ENCODE results near the gene POU6F2.

The POU6F2 gene

DNA sequence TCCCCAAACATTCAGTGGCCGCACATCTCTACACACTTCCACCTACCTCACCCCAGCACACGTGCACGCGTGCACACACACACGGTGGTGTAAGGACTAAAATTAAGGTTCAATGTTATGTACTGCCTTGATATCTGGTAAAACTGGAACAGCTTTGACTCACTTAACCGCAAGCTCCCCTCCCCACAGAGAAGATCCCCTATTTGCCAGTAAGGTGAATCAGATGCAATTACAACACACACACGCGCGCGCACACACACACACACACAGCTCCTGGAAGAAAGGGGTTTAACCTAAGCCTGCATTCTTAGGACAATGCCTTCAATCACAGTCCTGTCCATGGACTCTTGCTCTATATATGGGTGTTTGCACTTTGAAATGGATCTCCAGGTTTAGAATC lies 43.2 kb upstream of the POU6F2 start (continued):
- TF ChIP-seq, protein P1, sequence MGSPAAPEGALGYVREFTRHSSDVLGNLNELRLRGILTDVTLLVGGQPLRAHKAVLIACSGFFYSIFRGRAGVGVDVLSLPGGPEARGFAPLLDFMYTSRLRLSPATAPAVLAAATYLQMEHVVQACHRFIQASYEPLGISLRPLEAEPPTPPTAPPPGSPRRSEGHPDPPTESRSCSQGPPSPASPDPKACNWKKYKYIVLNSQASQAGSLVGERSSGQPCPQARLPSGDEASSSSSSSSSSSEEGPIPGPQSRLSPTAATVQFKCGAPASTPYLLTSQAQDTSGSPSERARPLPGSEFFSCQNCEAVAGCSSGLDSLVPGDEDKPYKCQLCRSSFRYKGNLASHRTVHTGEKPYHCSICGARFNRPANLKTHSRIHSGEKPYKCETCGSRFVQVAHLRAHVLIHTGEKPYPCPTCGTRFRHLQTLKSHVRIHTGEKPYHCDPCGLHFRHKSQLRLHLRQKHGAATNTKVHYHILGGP (tag by site-specific recombination; IDR thresholded peaks at IDR 0.05): no peak
- TF ChIP-seq ZNF830 (tag by site-specific recombination; IDR thresholded peaks at IDR 0.05; ENCODE audit: low read depth): no peak
- no peak for TF ChIP-seq ZNF624 (tag by site-specific recombination; IDR thresholded peaks at IDR 0.05)
- TF ChIP-seq ZNF423 (tag by site-specific recombination; IDR thresholded peaks at IDR 0.05): no peak
- TF ChIP-seq ZNF660 (tag by site-specific recombination; IDR thresholded peaks at IDR 0.05): no peak
- TF ChIP-seq WT1 (tag by site-specific recombination; IDR thresholded peaks at IDR 0.05): no peak
- TF ChIP-seq ZIC2 (tag by site-specific recombination; IDR thresholded peaks at IDR 0.05): no peak
- TF ChIP-seq, protein P2, sequence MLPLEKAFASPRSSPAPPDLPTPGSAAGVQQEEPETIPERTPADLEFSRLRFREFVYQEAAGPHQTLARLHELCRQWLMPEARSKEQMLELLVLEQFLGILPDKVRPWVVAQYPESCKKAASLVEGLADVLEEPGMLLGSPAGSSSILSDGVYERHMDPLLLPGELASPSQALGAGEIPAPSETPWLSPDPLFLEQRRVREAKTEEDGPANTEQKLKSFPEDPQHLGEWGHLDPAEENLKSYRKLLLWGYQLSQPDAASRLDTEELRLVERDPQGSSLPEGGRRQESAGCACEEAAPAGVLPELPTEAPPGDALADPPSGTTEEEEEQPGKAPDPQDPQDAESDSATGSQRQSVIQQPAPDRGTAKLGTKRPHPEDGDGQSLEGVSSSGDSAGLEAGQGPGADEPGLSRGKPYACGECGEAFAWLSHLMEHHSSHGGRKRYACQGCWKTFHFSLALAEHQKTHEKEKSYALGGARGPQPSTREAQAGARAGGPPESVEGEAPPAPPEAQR (tag by site-specific recombination; IDR thresholded peaks at IDR 0.05): no peak

DNA sequence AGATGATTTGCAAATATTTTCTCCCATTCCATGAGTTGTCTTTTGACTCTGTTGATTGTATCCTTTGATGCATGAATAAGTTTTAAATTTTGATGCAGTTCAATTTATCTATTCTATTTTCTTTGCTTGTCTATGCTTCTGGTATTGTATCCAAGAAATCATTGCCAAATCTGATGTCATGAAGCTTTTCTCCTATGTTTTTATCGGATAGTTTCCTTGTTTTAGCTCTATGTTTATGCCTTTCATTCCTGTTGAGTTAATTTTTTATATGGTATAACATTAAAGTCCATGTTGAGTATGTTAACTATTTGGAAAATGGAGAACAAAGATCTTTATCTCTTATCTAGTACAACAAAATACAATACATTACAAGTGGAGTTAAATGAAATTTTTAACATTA lies 41.1 kb upstream of the POU6F2 start:
- Histone ChIP-seq H3K36me3 (ENCODE audit: control insufficient read depth in 2 of 2, insufficient read depth in 1 of 2, low read length in 2 of 2) (no peaks in the 10 kb centered on the region), H3K9me3 (ENCODE audit: control insufficient read depth, insufficient read depth, low read depth, low read length) (no peaks in the 10 kb centered on the region), H3K4me3 (ENCODE audit: low read depth, low read length) (no peak overlapping the region), H3K4me1 (ENCODE audit: control insufficient read depth, insufficient read depth, low read length) (no peaks in the 10 kb centered on the region), H3K27ac (ENCODE audit: extremely low read depth, low read depth, low read length) (no peak overlapping the region)
- ChIA-PET POLR2A (no interaction called here), CTCF (interaction anchor here (0.5 to 1.4 kb wide), 2 partner anchors 27 to 789 kb away, joined by 3 to 5 read pairs; partner anchors contain the start of gene VPS41)
- TF ChIP-seq, protein P3, sequence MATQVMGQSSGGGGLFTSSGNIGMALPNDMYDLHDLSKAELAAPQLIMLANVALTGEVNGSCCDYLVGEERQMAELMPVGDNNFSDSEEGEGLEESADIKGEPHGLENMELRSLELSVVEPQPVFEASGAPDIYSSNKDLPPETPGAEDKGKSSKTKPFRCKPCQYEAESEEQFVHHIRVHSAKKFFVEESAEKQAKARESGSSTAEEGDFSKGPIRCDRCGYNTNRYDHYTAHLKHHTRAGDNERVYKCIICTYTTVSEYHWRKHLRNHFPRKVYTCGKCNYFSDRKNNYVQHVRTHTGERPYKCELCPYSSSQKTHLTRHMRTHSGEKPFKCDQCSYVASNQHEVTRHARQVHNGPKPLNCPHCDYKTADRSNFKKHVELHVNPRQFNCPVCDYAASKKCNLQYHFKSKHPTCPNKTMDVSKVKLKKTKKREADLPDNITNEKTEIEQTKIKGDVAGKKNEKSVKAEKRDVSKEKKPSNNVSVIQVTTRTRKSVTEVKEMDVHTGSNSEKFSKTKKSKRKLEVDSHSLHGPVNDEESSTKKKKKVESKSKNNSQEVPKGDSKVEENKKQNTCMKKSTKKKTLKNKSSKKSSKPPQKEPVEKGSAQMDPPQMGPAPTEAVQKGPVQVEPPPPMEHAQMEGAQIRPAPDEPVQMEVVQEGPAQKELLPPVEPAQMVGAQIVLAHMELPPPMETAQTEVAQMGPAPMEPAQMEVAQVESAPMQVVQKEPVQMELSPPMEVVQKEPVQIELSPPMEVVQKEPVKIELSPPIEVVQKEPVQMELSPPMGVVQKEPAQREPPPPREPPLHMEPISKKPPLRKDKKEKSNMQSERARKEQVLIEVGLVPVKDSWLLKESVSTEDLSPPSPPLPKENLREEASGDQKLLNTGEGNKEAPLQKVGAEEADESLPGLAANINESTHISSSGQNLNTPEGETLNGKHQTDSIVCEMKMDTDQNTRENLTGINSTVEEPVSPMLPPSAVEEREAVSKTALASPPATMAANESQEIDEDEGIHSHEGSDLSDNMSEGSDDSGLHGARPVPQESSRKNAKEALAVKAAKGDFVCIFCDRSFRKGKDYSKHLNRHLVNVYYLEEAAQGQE (tag by site-specific recombination; IDR thresholded peaks at IDR 0.05): no peak
- TF ChIP-seq ZNF391 (tag by site-specific recombination; IDR thresholded peaks at IDR 0.05; ENCODE audit: borderline replicate concordance, low read depth): no peak
- TF ChIP-seq ZNF112 (tag by site-specific recombination; IDR thresholded peaks at IDR 0.05): no peak
- TF ChIP-seq ZNF776 (tag by site-specific recombination; IDR thresholded peaks at IDR 0.05; ENCODE audit: borderline replicate concordance): no peak
- no peak for TF ChIP-seq ZFP37 (tag by site-specific recombination; IDR thresholded peaks at IDR 0.05)
- no peak for TF ChIP-seq ZNF16 (tag by site-specific recombination; IDR thresholded peaks at IDR 0.05; ENCODE audit: low read depth)
- no peak for TF ChIP-seq SCRT1 (tag by site-specific recombination; IDR thresholded peaks at IDR 0.05; ENCODE audit: borderline replicate concordance)
- TF ChIP-seq ZNF221 (tag by site-specific recombination; IDR thresholded peaks at IDR 0.05; ENCODE audit: borderline replicate concordance): no peak
- TF ChIP-seq ZNF239 (tag by site-specific recombination; IDR thresholded peaks at IDR 0.05): no peak
- TF ChIP-seq, protein P4, sequence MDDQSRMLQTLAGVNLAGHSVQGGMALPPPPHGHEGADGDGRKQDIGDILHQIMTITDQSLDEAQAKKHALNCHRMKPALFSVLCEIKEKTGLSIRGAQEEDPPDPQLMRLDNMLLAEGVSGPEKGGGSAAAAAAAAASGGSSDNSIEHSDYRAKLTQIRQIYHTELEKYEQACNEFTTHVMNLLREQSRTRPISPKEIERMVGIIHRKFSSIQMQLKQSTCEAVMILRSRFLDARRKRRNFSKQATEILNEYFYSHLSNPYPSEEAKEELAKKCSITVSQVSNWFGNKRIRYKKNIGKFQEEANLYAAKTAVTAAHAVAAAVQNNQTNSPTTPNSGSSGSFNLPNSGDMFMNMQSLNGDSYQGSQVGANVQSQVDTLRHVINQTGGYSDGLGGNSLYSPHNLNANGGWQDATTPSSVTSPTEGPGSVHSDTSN (CRISPR knock-in tag; IDR thresholded peaks at IDR 0.05): no peak
- no peak for TF ChIP-seq HOXD13 (CRISPR knock-in tag; IDR thresholded peaks at IDR 0.05; ENCODE audit: borderline replicate concordance)
- TF ChIP-seq SP2 (tag by site-specific recombination; IDR thresholded peaks at IDR 0.05): no peak
- no peak for TF ChIP-seq ZNF501 (tag by site-specific recombination; IDR thresholded peaks at IDR 0.05)
- no peak for TF ChIP-seq ZNF202 (tag by site-specific recombination; IDR thresholded peaks at IDR 0.05; ENCODE audit: borderline replicate concordance)
- no peak for TF ChIP-seq ZNF624 (tag by site-specific recombination; IDR thresholded peaks at IDR 0.05)
- TF ChIP-seq, protein P5, sequence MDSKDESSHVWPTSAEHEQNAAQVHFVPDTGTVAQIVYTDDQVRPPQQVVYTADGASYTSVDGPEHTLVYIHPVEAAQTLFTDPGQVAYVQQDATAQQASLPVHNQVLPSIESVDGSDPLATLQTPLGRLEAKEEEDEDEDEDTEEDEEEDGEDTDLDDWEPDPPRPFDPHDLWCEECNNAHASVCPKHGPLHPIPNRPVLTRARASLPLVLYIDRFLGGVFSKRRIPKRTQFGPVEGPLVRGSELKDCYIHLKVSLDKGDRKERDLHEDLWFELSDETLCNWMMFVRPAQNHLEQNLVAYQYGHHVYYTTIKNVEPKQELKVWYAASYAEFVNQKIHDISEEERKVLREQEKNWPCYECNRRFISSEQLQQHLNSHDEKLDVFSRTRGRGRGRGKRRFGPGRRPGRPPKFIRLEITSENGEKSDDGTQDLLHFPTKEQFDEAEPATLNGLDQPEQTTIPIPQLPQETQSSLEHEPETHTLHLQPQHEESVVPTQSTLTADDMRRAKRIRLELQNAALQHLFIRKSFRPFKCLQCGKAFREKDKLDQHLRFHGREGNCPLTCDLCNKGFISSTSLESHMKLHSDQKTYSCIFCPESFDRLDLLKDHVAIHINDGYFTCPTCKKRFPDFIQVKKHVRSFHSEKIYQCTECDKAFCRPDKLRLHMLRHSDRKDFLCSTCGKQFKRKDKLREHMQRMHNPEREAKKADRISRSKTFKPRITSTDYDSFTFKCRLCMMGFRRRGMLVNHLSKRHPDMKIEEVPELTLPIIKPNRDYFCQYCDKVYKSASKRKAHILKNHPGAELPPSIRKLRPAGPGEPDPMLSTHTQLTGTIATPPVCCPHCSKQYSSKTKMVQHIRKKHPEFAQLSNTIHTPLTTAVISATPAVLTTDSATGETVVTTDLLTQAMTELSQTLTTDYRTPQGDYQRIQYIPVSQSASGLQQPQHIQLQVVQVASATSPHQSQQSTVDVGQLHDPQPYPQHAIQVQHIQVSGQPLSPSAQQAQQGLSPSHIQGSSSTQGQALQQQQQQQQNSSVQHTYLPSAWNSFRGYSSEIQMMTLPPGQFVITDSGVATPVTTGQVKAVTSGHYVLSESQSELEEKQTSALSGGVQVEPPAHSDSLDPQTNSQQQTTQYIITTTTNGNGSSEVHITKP (tag by site-specific recombination; IDR thresholded peaks at IDR 0.05): no peak
- no peak for TF ChIP-seq ZNF426 (tag by site-specific recombination; IDR thresholded peaks at IDR 0.05)
- no peak for TF ChIP-seq OVOL3 (tag by site-specific recombination; IDR thresholded peaks at IDR 0.05)
- TF ChIP-seq GLIS2 (tag by site-specific recombination; IDR thresholded peaks at IDR 0.05): no peak
- TF ChIP-seq ZBTB8A (tag by site-specific recombination; IDR thresholded peaks at IDR 0.05): no peak

Measured in HEK293 (cell line).